C4-2B (cell line): Measurements from ENCODE around the gene ASAH2.

ENCODE experiments used
- CTCF ChIP-seq: fragments of 450-650 bp; conservative IDR thresholded peaks from 2 replicates; pipeline ENCODE4 v1.5.1; 2017; ENCODE audit warnings: mild to moderate bottlenecking
- ZFX ChIP-seq: fragments of 450-650 bp; IDR thresholded peaks from 2 replicates; pipeline ENCODE4 v1.6.1; 2017

GRCh38 chr10:50219646-50220045, 31.7 kb downstream of the ASAH2 start:
- no peak for TF ChIP-seq CTCF
- no peak for TF ChIP-seq ZFX
